ENCODE measurements around the gene MICAL2. TPM values are rescaled to one million over a fixed set of nuclear protein-coding genes. Genes with fewer than 3 reads are reported as not detected.

Gene MICAL2
- total RNA-seq, 1 experiment from 2014 or later, result 191 TPM

DNA sequence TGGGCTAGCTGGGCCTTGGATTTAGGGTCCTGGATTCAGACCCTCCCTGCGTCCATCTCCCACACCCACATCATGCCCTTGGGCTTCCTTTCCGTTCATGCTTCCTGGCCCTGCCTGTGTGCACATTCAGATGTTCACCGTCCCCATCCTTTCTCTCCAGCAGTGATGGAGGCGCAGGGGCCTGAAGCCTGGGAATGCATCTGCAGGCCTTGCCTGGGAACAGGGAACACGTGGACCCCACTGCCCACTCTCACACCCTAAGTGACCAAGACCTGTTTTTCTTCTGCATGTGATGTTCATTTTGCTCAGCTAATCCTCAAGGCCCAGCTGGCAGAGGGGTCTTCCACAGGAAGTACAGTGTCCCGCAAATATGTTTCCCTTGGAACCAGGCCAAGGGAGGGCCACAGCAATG is 175.4 kb downstream of the MICAL2 start:
- TF ChIP-seq, protein P1, sequence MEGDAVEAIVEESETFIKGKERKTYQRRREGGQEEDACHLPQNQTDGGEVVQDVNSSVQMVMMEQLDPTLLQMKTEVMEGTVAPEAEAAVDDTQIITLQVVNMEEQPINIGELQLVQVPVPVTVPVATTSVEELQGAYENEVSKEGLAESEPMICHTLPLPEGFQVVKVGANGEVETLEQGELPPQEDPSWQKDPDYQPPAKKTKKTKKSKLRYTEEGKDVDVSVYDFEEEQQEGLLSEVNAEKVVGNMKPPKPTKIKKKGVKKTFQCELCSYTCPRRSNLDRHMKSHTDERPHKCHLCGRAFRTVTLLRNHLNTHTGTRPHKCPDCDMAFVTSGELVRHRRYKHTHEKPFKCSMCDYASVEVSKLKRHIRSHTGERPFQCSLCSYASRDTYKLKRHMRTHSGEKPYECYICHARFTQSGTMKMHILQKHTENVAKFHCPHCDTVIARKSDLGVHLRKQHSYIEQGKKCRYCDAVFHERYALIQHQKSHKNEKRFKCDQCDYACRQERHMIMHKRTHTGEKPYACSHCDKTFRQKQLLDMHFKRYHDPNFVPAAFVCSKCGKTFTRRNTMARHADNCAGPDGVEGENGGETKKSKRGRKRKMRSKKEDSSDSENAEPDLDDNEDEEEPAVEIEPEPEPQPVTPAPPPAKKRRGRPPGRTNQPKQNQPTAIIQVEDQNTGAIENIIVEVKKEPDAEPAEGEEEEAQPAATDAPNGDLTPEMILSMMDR (IDR thresholded peaks at IDR 0.05; ENCODE audit: unreplicated experiment), result no peak
- Mint-ChIP-seq H3K4me3 (ENCODE audit: low read depth, unreplicated experiment) (no peak overlapping the region), H3K36me3 (ENCODE audit: insufficient read depth, unreplicated experiment) (peaks cover 12% of the 10 kb centered on the region), H3K27ac (ENCODE audit: unreplicated experiment) (no peak overlapping the region), H3K27me3 (ENCODE audit: unreplicated experiment) (no peaks in the 10 kb centered on the region), H3K4me1 (ENCODE audit: low read depth, unreplicated experiment) (peaks cover 42% of the 10 kb centered on the region), H3K9me3 (ENCODE audit: low read depth, unreplicated experiment) (no peaks in the 10 kb centered on the region)
- intact Hi-C loops (cut with micrococcal nuclease; ENCODE audit: unreplicated experiment), result no loop called here
- no TSS peak for BruUV-seq (replicated peaks)
- DNase-seq, result no peak
- CTCF ChIA-PET, result no interaction called here

- peak overlapping the region; percentile 85 for H3K27ac Mint-ChIP-seq (ENCODE audit: unreplicated experiment)
- no peak overlapping the region for H3K4me3 Mint-ChIP-seq (ENCODE audit: low read depth, unreplicated experiment)
- no peaks in the 10 kb centered on the region for H3K27me3 Mint-ChIP-seq (ENCODE audit: unreplicated experiment)
- peaks cover 42% of the 10 kb centered on the region for H3K4me1 Mint-ChIP-seq (ENCODE audit: low read depth, unreplicated experiment)
- TF ChIP-seq, protein P1 (IDR thresholded peaks at IDR 0.05; ENCODE audit: unreplicated experiment), result no peak
- CTCF ChIA-PET, result interaction anchor here (0.7 to 1.5 kb wide), 3 partner anchors 122 to 199 kb away, joined by 4 to 10 read pairs (median 8); no protein-coding TSS in a partner anchor
- peaks cover 7% of the 10 kb centered on the region for H3K36me3 Mint-ChIP-seq (ENCODE audit: insufficient read depth, unreplicated experiment)
- H3K9me3 Mint-ChIP-seq (ENCODE audit: low read depth, unreplicated experiment), result no peaks in the 10 kb centered on the region
- BruUV-seq (replicated peaks), result no TSS peak
- no peak for DNase-seq
- intact Hi-C loops (cut with micrococcal nuclease; ENCODE audit: unreplicated experiment), result no loop called here
Measured at GRCh38 chr11:12286606-12287005, 176.2 kb downstream of the MICAL2 start.

GRCh38 chr11:12287009-12287373 is 176.6 kb downstream of the MICAL2 start:
- no TSS peak for BruUV-seq (replicated peaks)
- intact Hi-C loops (cut with micrococcal nuclease; ENCODE audit: unreplicated experiment), result no loop called here
- Mint-ChIP-seq H3K4me3 (ENCODE audit: low read depth, unreplicated experiment) (peak overlapping the region; percentile 29), H3K27me3 (ENCODE audit: unreplicated experiment) (no peaks in the 10 kb centered on the region), H3K27ac (ENCODE audit: unreplicated experiment) (peak overlapping the region; percentile 85), H3K4me1 (ENCODE audit: low read depth, unreplicated experiment) (peaks cover 42% of the 10 kb centered on the region), H3K36me3 (ENCODE audit: insufficient read depth, unreplicated experiment) (peaks cover 7% of the 10 kb centered on the region), H3K9me3 (ENCODE audit: low read depth, unreplicated experiment) (no peaks in the 10 kb centered on the region)
- CTCF ChIA-PET, result interaction anchor here (0.7 to 1.5 kb wide), 3 partner anchors 123 to 200 kb away, joined by 4 to 10 read pairs (median 8); no protein-coding TSS in a partner anchor
- TF ChIP-seq, protein P1 (IDR thresholded peaks at IDR 0.05; ENCODE audit: unreplicated experiment), result no peak
- peak; percentile 63 for DNase-seq

DNA sequence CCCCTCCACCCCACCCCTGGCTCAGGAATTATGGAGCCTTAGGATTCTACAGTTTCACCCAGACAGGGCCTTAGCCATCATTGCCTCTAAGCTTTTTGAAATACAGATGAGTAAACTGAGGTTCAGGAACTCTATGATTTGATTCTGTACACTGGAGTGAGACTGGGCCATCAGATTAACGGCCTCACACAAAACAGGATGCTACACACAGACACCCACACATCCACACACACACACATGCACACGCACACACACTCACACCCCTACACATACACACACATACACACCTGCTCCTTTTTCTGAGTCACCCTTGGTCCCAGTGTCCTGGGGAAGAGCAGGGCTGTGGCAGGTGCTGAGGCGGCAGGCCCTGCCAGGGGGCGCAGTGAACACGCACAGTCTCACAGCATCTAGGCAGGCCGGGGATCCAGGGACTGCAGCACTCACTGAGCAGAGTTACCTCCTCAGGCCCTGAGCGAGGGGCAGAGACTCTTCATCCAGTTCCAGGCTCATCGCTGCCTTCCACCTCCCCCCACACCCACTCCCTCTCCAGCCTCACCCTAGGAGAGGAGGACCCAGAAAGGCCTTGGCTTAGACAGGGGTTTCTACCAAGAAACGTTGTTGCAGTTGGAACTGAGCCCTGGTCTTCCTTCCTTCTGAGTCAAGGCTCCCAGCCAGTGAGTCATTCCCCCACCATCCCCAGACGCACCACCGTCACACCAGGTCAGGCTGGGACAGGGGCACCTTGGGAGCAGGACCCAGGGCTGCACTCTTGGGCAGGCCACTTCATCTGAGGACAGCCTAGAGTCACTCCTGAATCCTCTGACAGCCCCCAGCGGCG is 177.2 kb downstream of the MICAL2 start:
- no peaks in the 10 kb centered on the region for H3K9me3 Mint-ChIP-seq (ENCODE audit: low read depth, unreplicated experiment)
- H3K27me3 Mint-ChIP-seq (ENCODE audit: unreplicated experiment), result no peaks in the 10 kb centered on the region
- CTCF ChIA-PET, result interaction anchor here (0.7 to 1.8 kb wide), 6 partner anchors 43 to 243 kb away, joined by 3 to 11 read pairs (median 8); no protein-coding TSS in a partner anchor
- DNase-seq, result peak; percentile 91
- H3K4me1 Mint-ChIP-seq (ENCODE audit: low read depth, unreplicated experiment), result peaks cover 42% of the 10 kb centered on the region
- H3K4me3 Mint-ChIP-seq (ENCODE audit: low read depth, unreplicated experiment), result peak overlapping the region; percentile 29
- H3K27ac Mint-ChIP-seq (ENCODE audit: unreplicated experiment), result peak overlapping the region; percentile 85
- TF ChIP-seq, protein P1 (IDR thresholded peaks at IDR 0.05; ENCODE audit: unreplicated experiment), result peak; percentile 52
- BruUV-seq (replicated peaks), result TSS peak; percentile 76
- intact Hi-C loops (cut with micrococcal nuclease; ENCODE audit: unreplicated experiment), result loop anchor here (2.0 kb wide), 1 partner anchor 607 kb away; no protein-coding TSS in a partner anchor
- H3K36me3 Mint-ChIP-seq (ENCODE audit: insufficient read depth, unreplicated experiment), result peaks cover 7% of the 10 kb centered on the region
